Transverse colon (tissue), 4 donors: ENCODE data around the gene ANAPC4. TPM values are rescaled to one million over a fixed set of nuclear protein-coding genes. Genes with fewer than 3 reads are reported as not detected.

Source experiments
- DNase-seq: peaks from one replicate; pipeline ENCODE4 v3.0.0-alpha.2; 2019
- H3K27ac ChIP-seq, 4 donors: fragments of 200-600 bp; sonication (generic); 2 replicates each; pipeline ENCODE4 v1.5.1; 2016 to 2018; ENCODE audit warnings: inconsistent platforms in 4 of 4
- H3K27me3 ChIP-seq: fragments of 200-600 bp; sonication (generic); 2 replicates; pipeline ENCODE4 v1.5.1; 2017; ENCODE audit warnings: inconsistent platforms
- H3K36me3 ChIP-seq, 4 donors: fragments of 200-600 bp; sonication (generic); 2 replicates each; pipeline ENCODE4 v1.5.1; 2017 to 2019; ENCODE audit warnings: inconsistent platforms in 4 of 4
- H3K4me1 ChIP-seq, 4 donors: fragments of 200-600 bp; sonication (generic); 2 replicates each; pipeline ENCODE4 v1.5.1; 2017 to 2020; ENCODE audit warnings: inconsistent platforms in 4 of 4
- H3K4me3 ChIP-seq, 4 donors: fragments of 200-600 bp; sonication (generic); 1 replicate in 1 of 4; 2 replicates in 3 of 4; pipeline versions ENCODE4 v1.5.1 to v1.6.1; 2017 to 2019; ENCODE audit warnings: inconsistent platforms in 4 of 4
- H3K9me3 ChIP-seq, 2 donors: fragments of 200-600 bp; sonication (generic); 2 replicates each; pipeline ENCODE4 v1.5.1; 2017 to 2019; ENCODE audit warnings: inconsistent platforms in 2 of 2
- CTCF ChIP-seq, 5 experiments: fragments of 200-600 bp in 3 of 5; fragments of 450-650 bp in 2 of 5; sonication (generic) in 3 of 5; IDR thresholded peaks; 1 replicate in 2 of 5; 2 replicates in 3 of 5; pipeline ENCODE4 v1.5.1; 2016 to 2017; ENCODE audit warnings: antibody characterized with exemption in 5 of 5, inconsistent platforms in 3 of 5, mild to moderate bottlenecking in 2 of 5, moderate library complexity in 1 of 5
- EP300 ChIP-seq: sonication (generic); formaldehyde crosslinking; IDR thresholded peaks from one replicate; pipeline ENCODE4 v1.6.1; 2017; ENCODE audit warnings: antibody characterized with exemption, low read depth
- POLR2A ChIP-seq: fragments of 450-650 bp; IDR thresholded peaks from one replicate; pipeline ENCODE4 v1.6.1; 2016; ENCODE audit warnings: antibody characterized with exemption, mild to moderate bottlenecking, moderate library complexity
- POLR2AphosphoS5 ChIP-seq, 3 donors: sonication (generic); formaldehyde crosslinking; IDR thresholded peaks; one replicate each; pipeline ENCODE4 v1.6.1; 2016; ENCODE audit warnings: antibody characterized with exemption in 3 of 3
- WGBS, 2 donors: methylation state at CpG; one replicate each; pipeline ENCODE4 v1.1.5; 2018; ENCODE audit warnings: low coverage in 1 of 2; 5-methylcytosine and 5-hydroxymethylcytosine counted together
- in situ Hi-C, 4 donors: fragments of 200-750 bp; cut with MboI; loops; one replicate each; pipeline versions ENCODE4 v1.15.0 to v1.15.1; 2017; ENCODE audit warnings: low sequenced_read_pairs in 3 of 4, low pct_ligation_motif_present in 1 of 4, low pct_unique_long_range_greater_than_20kb in 1 of 4
- intact Hi-C: fragments of 100-400 bp; cut with DNase I; formaldehyde crosslinking; loops from one replicate; pipeline ENCODE4 v1.15.1; 2023; ENCODE audit warnings: low total_unique reads
- total RNA-seq, 4 donors: library from RNA; depleted of rRNA; stranded (reverse); fragments of >200 nt; gene quantifications; one replicate each; pipeline ENCODE4 v1.1.0, GENCODE V29; 2016

Gene ANAPC4
- total RNA-seq, 4 donors from 2014 or later = 27.7 to 48.0 (median 36.4) TPM

- intact Hi-C loops = no loop called here
- DNase-seq = peak; percentile 57
- no peaks in the 10 kb centered on the region for H3K27me3 ChIP-seq
- no peaks in the 10 kb centered on the region for H3K36me3 ChIP-seq
- no peaks in the 10 kb centered on the region for H3K9me3 ChIP-seq
- H3K4me1 ChIP-seq = no peaks in the 10 kb centered on the region
- in situ Hi-C loops = loop anchor here (25.0 kb wide), 2 partner anchors 321 to 346 kb away; no protein-coding TSS in a partner anchor
- TF ChIP-seq CTCF (IDR thresholded peaks at IDR 0.05) = peak in 4 of 5 experiments; percentile 26 to 49 (median 40)
- no peak for TF ChIP-seq POLR2A
- H3K27ac ChIP-seq = no peak overlapping the region
- H3K4me3 ChIP-seq = no peak overlapping the region
- 46 to 47% methylated on average over 6 of the region's 6 CpGs for WGBS, 2 donors
Observed at GRCh38 chr4:25441519-25442117, 64.6 kb downstream of the ANAPC4 start.

GRCh38 chr4:25442863-25443307 is 65.8 kb downstream of the ANAPC4 start:
- H3K9me3 ChIP-seq = no peaks in the 10 kb centered on the region
- WGBS, 2 donors = 69 to 100% methylated on average over 3 to 9 of the region's 9 CpGs
- no peaks in the 10 kb centered on the region for H3K27me3 ChIP-seq
- H3K4me3 ChIP-seq = no peak overlapping the region
- no peaks in the 10 kb centered on the region for H3K4me1 ChIP-seq
- TF ChIP-seq EP300 = no peak
- TF ChIP-seq POLR2A = no peak
- no peak for TF ChIP-seq CTCF (IDR thresholded peaks at IDR 0.05)
- in situ Hi-C loops (loop anchor here (25.0 kb wide), 2 partner anchors 319 to 344 kb away; no protein-coding TSS in a partner anchor), intact Hi-C loops (no loop called here)
- DNase-seq = no peak
- no peak overlapping the region for H3K27ac ChIP-seq
- H3K36me3 ChIP-seq = no peaks in the 10 kb centered on the region

- DNase-seq = no peak
- Histone ChIP-seq H3K27ac (no peak overlapping the region), H3K4me1 (no peaks in the 10 kb centered on the region), H3K36me3 (no peaks in the 10 kb centered on the region), H3K9me3 (no peaks in the 10 kb centered on the region), H3K4me3 (no peak overlapping the region), H3K27me3 (no peaks in the 10 kb centered on the region)
- in situ Hi-C loops (loop anchor here (25.0 kb wide), 2 partner anchors 318 to 343 kb away; no protein-coding TSS in a partner anchor), intact Hi-C loops (no loop called here)
- WGBS, 2 donors = 86 to 89% methylated on average over 5 to 6 of the region's 6 CpGs
- no peak for TF ChIP-seq CTCF (IDR thresholded peaks at IDR 0.05)
- no peak for TF ChIP-seq POLR2AphosphoS5 (IDR thresholded peaks at IDR 0.05)
- no peak for TF ChIP-seq POLR2A
- TF ChIP-seq EP300 = no peak
Observed at GRCh38 chr4:25443851-25444250, 66.8 kb downstream of the ANAPC4 start.

- H3K9me3 ChIP-seq = no peaks in the 10 kb centered on the region
- H3K27ac ChIP-seq = no peak overlapping the region
- no peaks in the 10 kb centered on the region for H3K27me3 ChIP-seq
- no peak for TF ChIP-seq CTCF (IDR thresholded peaks at IDR 0.05)
- TF ChIP-seq EP300 = no peak
- no peak for TF ChIP-seq POLR2AphosphoS5 (IDR thresholded peaks at IDR 0.05)
- no peak for TF ChIP-seq POLR2A
- H3K4me1 ChIP-seq = no peaks in the 10 kb centered on the region
- in situ Hi-C loops = loop anchor here (25.0 kb wide), 2 partner anchors 316 to 341 kb away; no protein-coding TSS in a partner anchor
- WGBS, 2 donors = 75% methylated on average over 4 of the region's 4 CpGs; no CpG with 5 or more reads in 1 of the 2 donors
- no peaks in the 10 kb centered on the region for H3K36me3 ChIP-seq
- no peak overlapping the region for H3K4me3 ChIP-seq
- no peak for DNase-seq
- intact Hi-C loops = no loop called here
Observed at GRCh38 chr4:25446611-25447010, 69.5 kb downstream of the ANAPC4 start.
